RWPE1 (cell line): ENCODE results near the gene FAM78B.

Experiments used
- CTCF ChIA-PET: fragments of 350-600 bp; sonication (Branson Sonifier 250); formaldehyde crosslinking; extraction: SDS; loops from one replicate; lab custom pipeline; 2021; lab: Yijun Ruan, JAX
- POLR2A ChIA-PET: fragments of 400-600 bp; formaldehyde crosslinking; extraction: SDS; loops from one replicate; lab custom pipeline; 2020; ENCODE audit warnings: antibody characterized with exemption; ENCODE audit not compliant: low non-redundant PET; lab: Yijun Ruan, JAX
- DNase-seq: peaks from one replicate; pipeline ENCODE4 v3.0.0; 2012; ENCODE audit warnings: low spot score
- H3K27ac ChIP-seq: fragments of 450-650 bp; 2 replicates; pipeline ENCODE4 v1.5.1; 2017
- TF ChIP-seq, protein P1 (sequence below): fragments of 450-650 bp; conservative IDR thresholded peaks from 2 replicates; pipeline ENCODE4 v1.5.1; 2017; ENCODE audit warnings: low read depth, mild to moderate bottlenecking

Gene FAM78B

GRCh38 chr1:166087734-166088571 lies 78.8 kb downstream of the FAM78B start:
- ChIA-PET CTCF (no interaction called here), POLR2A (no interaction called here)
- DNase-seq: no peak
- no peak overlapping the region for H3K27ac ChIP-seq
- TF ChIP-seq, protein P1, sequence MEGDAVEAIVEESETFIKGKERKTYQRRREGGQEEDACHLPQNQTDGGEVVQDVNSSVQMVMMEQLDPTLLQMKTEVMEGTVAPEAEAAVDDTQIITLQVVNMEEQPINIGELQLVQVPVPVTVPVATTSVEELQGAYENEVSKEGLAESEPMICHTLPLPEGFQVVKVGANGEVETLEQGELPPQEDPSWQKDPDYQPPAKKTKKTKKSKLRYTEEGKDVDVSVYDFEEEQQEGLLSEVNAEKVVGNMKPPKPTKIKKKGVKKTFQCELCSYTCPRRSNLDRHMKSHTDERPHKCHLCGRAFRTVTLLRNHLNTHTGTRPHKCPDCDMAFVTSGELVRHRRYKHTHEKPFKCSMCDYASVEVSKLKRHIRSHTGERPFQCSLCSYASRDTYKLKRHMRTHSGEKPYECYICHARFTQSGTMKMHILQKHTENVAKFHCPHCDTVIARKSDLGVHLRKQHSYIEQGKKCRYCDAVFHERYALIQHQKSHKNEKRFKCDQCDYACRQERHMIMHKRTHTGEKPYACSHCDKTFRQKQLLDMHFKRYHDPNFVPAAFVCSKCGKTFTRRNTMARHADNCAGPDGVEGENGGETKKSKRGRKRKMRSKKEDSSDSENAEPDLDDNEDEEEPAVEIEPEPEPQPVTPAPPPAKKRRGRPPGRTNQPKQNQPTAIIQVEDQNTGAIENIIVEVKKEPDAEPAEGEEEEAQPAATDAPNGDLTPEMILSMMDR: no peak

- CTCF ChIA-PET: no interaction called here
- POLR2A ChIA-PET: no interaction called here
Measured at GRCh38 chr1:166086113-166086883, 80.5 kb downstream of the FAM78B start.

GRCh38 chr1:166084613-166085012 lies 82.2 kb downstream of the FAM78B start:
- ChIA-PET POLR2A (no interaction called here), CTCF (no interaction called here)
- DNase-seq: no peak
- TF ChIP-seq, protein P1: no peak
- no peak overlapping the region for H3K27ac ChIP-seq

More at GRCh38 chr1:166086113-166086883, 80.5 kb downstream of the FAM78B start:
- no peak overlapping the region for H3K27ac ChIP-seq
- TF ChIP-seq, protein P1: no peak
- DNase-seq: no peak

GRCh38 chr1:166083887-166084286 lies 82.9 kb downstream of the FAM78B start:
- CTCF ChIA-PET: no interaction called here
- DNase-seq: no peak
- POLR2A ChIA-PET: no interaction called here

GRCh38 chr1:166082601-166083000 lies 84.2 kb downstream of the FAM78B start:
- TF ChIP-seq, protein P1: no peak
- ChIA-PET POLR2A (no interaction called here), CTCF (no interaction called here)
- H3K27ac ChIP-seq: no peak overlapping the region
- DNase-seq: no peak

More at GRCh38 chr1:166083887-166084286, 82.9 kb downstream of the FAM78B start:
- TF ChIP-seq, protein P1: no peak
- no peak overlapping the region for H3K27ac ChIP-seq

GRCh38 chr1:166080967-166081870 lies 85.6 kb downstream of the FAM78B start:
- ChIA-PET CTCF (no interaction called here), POLR2A (no interaction called here)

More at GRCh38 chr1:166080967-166081870, 85.6 kb downstream of the FAM78B start:
- no peak for DNase-seq
- TF ChIP-seq, protein P1: no peak
- H3K27ac ChIP-seq: no peak overlapping the region
